IMR-90 (cell line): ENCODE data around the gene NLRC3. TPM values are rescaled to one million over a fixed set of nuclear protein-coding genes. Genes with fewer than 3 reads are reported as not detected.

ENCODE experiments used
- ATAC-seq: fragments of 200-7000 bp; cut with Tn5 transposase; 2 replicates; pipeline ENCODE4 v1.9.1; 2020; ENCODE audit warnings: low read depth, mild to moderate bottlenecking, moderate library complexity
- BruUV-seq: library from RNA; stranded (reverse); fragments of 400-500 nt; replicated peaks from 2 replicates; lab custom pipeline; 2021; lab: Mats Ljungman, UMichigan
- CTCF ChIA-PET: fragments of 300-600 bp; formaldehyde crosslinking; extraction: SDS; loops from one replicate; lab custom pipeline; 2021; ENCODE audit warnings: antibody characterized with exemption; lab: Yijun Ruan, JAX
- POLR2A ChIA-PET: fragments of 300-600 bp; sonication (Branson Sonifier 250); formaldehyde crosslinking; loops from one replicate; lab custom pipeline; 2022; ENCODE audit warnings: antibody characterized with exemption; ENCODE audit not compliant: unreplicated experiment; lab: Charles Lee
- DNase-seq: peaks from one replicate; pipeline ENCODE4 v3.0.0; 2013
- H2AFZ ChIP-seq: replicated peaks from 2 replicates; pipeline ENCODE3; 2013; ENCODE audit warnings: low read length, mild to moderate bottlenecking; ENCODE audit not compliant: poor library complexity
- H2AK5ac ChIP-seq: 2 replicates; pipeline ENCODE4 v1.6.1; 2013; ENCODE audit warnings: low read depth, low read length, inconsistent platforms
- H2AK9ac ChIP-seq: replicated peaks from 2 replicates; pipeline ENCODE3; 2013; ENCODE audit warnings: mild to moderate bottlenecking, low read depth, low read length, moderate library complexity; ENCODE audit not compliant: poor library complexity
- H2BK120ac ChIP-seq: 2 replicates; pipeline ENCODE4 v1.6.1; 2013; ENCODE audit warnings: low read depth, low read length, inconsistent platforms
- H2BK15ac ChIP-seq: 3 replicates; pipeline ENCODE4 v1.6.1; 2013; ENCODE audit warnings: low read depth, low read length, inconsistent platforms
- H2BK20ac ChIP-seq: 2 replicates; pipeline ENCODE4 v1.6.1; 2013; ENCODE audit warnings: low read depth, mild to moderate bottlenecking, inconsistent platforms, low read length, moderate library complexity
- H2BK5ac ChIP-seq: 2 replicates; pipeline ENCODE4 v1.6.1; 2013; ENCODE audit warnings: mild to moderate bottlenecking, low read depth, low read length, inconsistent platforms; ENCODE audit not compliant: poor library complexity, severe bottlenecking
- H3K14ac ChIP-seq: replicated peaks from 2 replicates; pipeline ENCODE4 v1.6.1; 2013; ENCODE audit warnings: low read depth, low read length, inconsistent platforms
- H3K18ac ChIP-seq: 2 replicates; pipeline ENCODE4 v1.6.1; 2013; ENCODE audit warnings: low read depth, low read length, control low read depth
- H3K23ac ChIP-seq: 2 replicates; pipeline ENCODE4 v1.6.1; 2013; ENCODE audit warnings: low read depth, low read length, inconsistent platforms
- H3K27ac ChIP-seq: 2 replicates; pipeline ENCODE4 v1.5.1; 2013; ENCODE audit warnings: mild to moderate bottlenecking, control low read depth, low read length; ENCODE audit not compliant: insufficient read depth
- H3K27me3 ChIP-seq: 2 replicates; pipeline ENCODE4 v1.6.1; 2013; ENCODE audit warnings: low read length; ENCODE audit not compliant: control insufficient read depth, insufficient read depth
- H3K36me3 ChIP-seq: 2 replicates; pipeline ENCODE4 v1.6.1; 2013; ENCODE audit warnings: low read length, mixed read lengths; ENCODE audit not compliant: control insufficient read depth, insufficient read depth
- H3K4ac ChIP-seq: 2 replicates; pipeline ENCODE4 v1.6.1; 2013; ENCODE audit warnings: low read depth, low read length, inconsistent platforms
- H3K4me1 ChIP-seq: 2 replicates; pipeline ENCODE4 v1.6.1; 2013; ENCODE audit warnings: low read length, mixed read lengths; ENCODE audit not compliant: control insufficient read depth, insufficient read depth
- H3K4me2 ChIP-seq: 2 replicates; pipeline ENCODE4 v1.6.1; 2013; ENCODE audit warnings: low read depth, mild to moderate bottlenecking, control low read depth, low read length, moderate library complexity
- H3K4me3 ChIP-seq: 2 replicates; pipeline ENCODE4 v1.5.1; 2013; ENCODE audit warnings: low read depth, mild to moderate bottlenecking, control low read depth, low read length, moderate library complexity; ENCODE audit not compliant: insufficient read depth
- H3K56ac ChIP-seq: 2 replicates; pipeline ENCODE4 v1.6.1; 2013; ENCODE audit warnings: low read length, inconsistent platforms; ENCODE audit not compliant: insufficient read depth; ENCODE audit errors: extremely low read depth
- H3K79me1 ChIP-seq, 2 experiments: 2 replicates each; pipeline ENCODE4 v1.6.1; 2013; ENCODE audit warnings: low read length in 2 of 2, inconsistent platforms in 1 of 2, low read depth in 1 of 2
- H3K9ac ChIP-seq: 2 replicates; pipeline ENCODE4 v1.6.1; 2013; ENCODE audit warnings: low read depth, low read length, control low read depth
- H3K9me1 ChIP-seq: 2 replicates; pipeline ENCODE4 v1.6.1; 2013; ENCODE audit warnings: low read length, inconsistent platforms; ENCODE audit not compliant: insufficient read depth
- H3K9me3 ChIP-seq: 2 replicates; pipeline ENCODE4 v1.6.1; 2013; ENCODE audit warnings: low read length; ENCODE audit not compliant: control insufficient read depth, insufficient read depth
- H4K20me1 ChIP-seq: 2 replicates; pipeline ENCODE4 v1.6.1; 2013; ENCODE audit warnings: low read length, inconsistent platforms; ENCODE audit not compliant: insufficient read depth
- H4K5ac ChIP-seq: 2 replicates; pipeline ENCODE4 v1.6.1; 2013; ENCODE audit warnings: mild to moderate bottlenecking, low read depth, low read length, control low read depth
- H4K8ac ChIP-seq, 2 experiments: 2 replicates each; pipeline ENCODE4 v1.6.1; 2013; ENCODE audit warnings: low read depth in 2 of 2, low read length in 2 of 2, control low read depth in 1 of 2, inconsistent platforms in 1 of 2
- H4K91ac ChIP-seq: 2 replicates; pipeline ENCODE4 v1.6.1; 2013; ENCODE audit warnings: low read depth, low read length, inconsistent platforms; ENCODE audit not compliant: insufficient read depth
- BHLHE40 ChIP-seq: fragments of 150-350 bp; IDR thresholded peaks from 2 replicates; pipeline ENCODE4 v1.6.1; 2016; ENCODE audit warnings: mild to moderate bottlenecking, low read depth, low read length
- CHD1 ChIP-seq: IDR thresholded peaks from 2 replicates; pipeline ENCODE4 v1.6.1; 2012; ENCODE audit warnings: low read depth, low read length, improper control_type of control experiment
- FOS ChIP-seq: fragments of 150-350 bp; IDR thresholded peaks from 2 replicates; pipeline ENCODE4 v1.6.1; 2016; ENCODE audit warnings: low read depth, low read length
- MAFK ChIP-seq: IDR thresholded peaks from 2 replicates; pipeline ENCODE4 v1.6.1; 2012; ENCODE audit warnings: low read depth, low read length, improper control_type of control experiment
- MXI1 ChIP-seq: IDR thresholded peaks from 2 replicates; pipeline ENCODE4 v1.6.1; 2012; ENCODE audit warnings: low read depth, mild to moderate bottlenecking, low read length, moderate library complexity, borderline replicate concordance
- POLR2A ChIP-seq: IDR thresholded peaks from 2 replicates; pipeline ENCODE4 v1.6.1; 2012; ENCODE audit warnings: mild to moderate bottlenecking, low read depth, low read length
- RCOR1 ChIP-seq: IDR thresholded peaks from 2 replicates; pipeline ENCODE4 v1.6.1; 2012; ENCODE audit warnings: mild to moderate bottlenecking, low read length, improper control_type of control experiment; ENCODE audit not compliant: insufficient replicate concordance
- RFX5 ChIP-seq: IDR thresholded peaks from 2 replicates; pipeline ENCODE4 v1.8.0; 2012; ENCODE audit warnings: low read depth, mild to moderate bottlenecking, low read length, moderate library complexity
- WGBS, 2 experiments: methylation state at CpG; one replicate each; pipeline versions ENCODE4 v1.1.5 to v1.1.7; 2013; ENCODE audit warnings: missing lambda C conversion rate in 2 of 2; ENCODE audit not compliant: insufficient read length in 1 of 2; ENCODE audit errors: extremely low coverage in 2 of 2; 5-methylcytosine and 5-hydroxymethylcytosine counted together
- dilution Hi-C: fragments of 300-500 bp; cut with HindIII; formaldehyde crosslinking; loops from one replicate; pipeline ENCODE4 v1.14.3; 2018; ENCODE audit warnings: low sequenced_read_pairs; ENCODE audit not compliant: unreplicated experiment
- in situ Hi-C: fragments of 300-500 bp; cut with MboI; formaldehyde crosslinking; loops from 3 replicates; pipeline ENCODE4 v1.14.3; 2019; ENCODE audit warnings: low sequenced_read_pairs, inconsistent platforms, mixed read lengths
- intact Hi-C: fragments of 100-400 bp; cut with micrococcal nuclease; formaldehyde crosslinking; loops from 2 replicates; pipeline ENCODE4 v1.10.0; 2022
- polyA plus RNA-seq, 3 experiments: library from polyadenylated mRNA; depleted of rRNA; stranded (reverse); fragments of >200 nt; gene quantifications; 2 replicates each; pipeline ENCODE4 v1.2.3, GENCODE V29; 2012; ENCODE audit warnings: low replicate concordance in 1 of 3
- total RNA-seq: library from RNA; depleted of rRNA; stranded (reverse); fragments of >200 nt; gene quantifications from 2 replicates; pipeline ENCODE4 v1.2.3, GENCODE V29; 2012
- TF ChIP-seq, protein P1 (sequence below): fragments of 150-350 bp; IDR thresholded peaks from 2 replicates; pipeline ENCODE4 v1.6.1; 2016; ENCODE audit warnings: low read depth, mild to moderate bottlenecking, low read length, moderate library complexity, borderline replicate concordance

The NLRC3 gene
- total and polyA plus RNA-seq, 2 of the 4 experiments (the other 2 are of a cell fraction): not detected

DNA sequence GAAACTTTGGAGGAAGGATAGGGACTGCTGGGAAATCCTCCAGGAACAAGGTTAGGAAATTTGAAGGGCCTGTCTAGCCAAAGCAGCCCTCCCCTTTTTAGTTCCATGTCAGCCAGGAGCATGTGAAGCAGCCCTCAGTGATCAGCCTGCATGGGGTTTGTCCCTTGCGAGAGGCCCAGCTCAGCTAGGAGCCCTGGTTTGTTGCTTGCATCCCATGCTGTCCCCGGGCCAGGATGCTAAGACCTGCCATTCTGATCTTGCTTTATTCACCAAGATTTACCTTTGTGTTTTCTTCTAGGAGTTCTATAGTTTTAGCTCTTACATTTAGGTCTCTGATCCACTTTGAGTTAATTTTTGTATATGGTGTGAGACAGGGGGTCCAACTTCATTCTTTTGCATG lies 48.8 kb downstream of the NLRC3 start:
- in situ Hi-C loops (no loop called here), dilution Hi-C loops (no loop called here), intact Hi-C loops (loop anchor here (5.0 kb wide), 1 partner anchor 164 kb away; no protein-coding TSS in a partner anchor)
- Histone ChIP-seq H3K9me3 (no peaks in the 10 kb centered on the region), H3K56ac (no peak overlapping the region), H4K91ac (no peak overlapping the region), H2BK5ac (no peak overlapping the region), H3K4ac (no peak overlapping the region), H3K79me1 (0 out of 4 replicates have a peak, but pooled peaks cover 0 to 3% of the 10 kb centered on the region in 2 experiments), H3K23ac (no peak overlapping the region), H3K9ac (no peak overlapping the region), H2AK9ac (no peak overlapping the region), H3K27me3 (no peaks in the 10 kb centered on the region), H3K4me3 (no peak overlapping the region), H3K36me3 (peaks cover 39% of the 10 kb centered on the region), H3K4me2 (no peak overlapping the region), H4K20me1 (no peaks in the 10 kb centered on the region), H3K9me1 (0 out of 2 replicates have a peak, but pooled peaks cover 6% of the 10 kb centered on the region), H3K27ac (no peak overlapping the region), H4K8ac (no peak overlapping the region), H2BK120ac (no peak overlapping the region), H2AK5ac (no peak overlapping the region), H4K5ac (no peak overlapping the region), H3K18ac (no peak overlapping the region), H2BK20ac (no peak overlapping the region), H3K14ac (no peak overlapping the region), H3K4me1 (no peaks in the 10 kb centered on the region), H2BK15ac (no peak overlapping the region), H2AFZ (no peak overlapping the region)
- ChIA-PET POLR2A (no interaction called here), CTCF (no interaction called here)
- ATAC-seq (no peak), DNase-seq (no peak)
- WGBS, 2 experiments: no CpG with 5 or more reads among the region's 2 CpGs
- no TSS peak for BruUV-seq
- TF ChIP-seq CHD1 (no peak), POLR2A (no peak), MAFK (no peak), FOS (no peak), RCOR1 (no peak), MXI1 (no peak), RFX5 (no peak), BHLHE40 (no peak)
- TF ChIP-seq, protein P1, sequence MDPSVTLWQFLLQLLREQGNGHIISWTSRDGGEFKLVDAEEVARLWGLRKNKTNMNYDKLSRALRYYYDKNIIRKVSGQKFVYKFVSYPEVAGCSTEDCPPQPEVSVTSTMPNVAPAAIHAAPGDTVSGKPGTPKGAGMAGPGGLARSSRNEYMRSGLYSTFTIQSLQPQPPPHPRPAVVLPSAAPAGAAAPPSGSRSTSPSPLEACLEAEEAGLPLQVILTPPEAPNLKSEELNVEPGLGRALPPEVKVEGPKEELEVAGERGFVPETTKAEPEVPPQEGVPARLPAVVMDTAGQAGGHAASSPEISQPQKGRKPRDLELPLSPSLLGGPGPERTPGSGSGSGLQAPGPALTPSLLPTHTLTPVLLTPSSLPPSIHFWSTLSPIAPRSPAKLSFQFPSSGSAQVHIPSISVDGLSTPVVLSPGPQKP: no peak
